GM21360 (cell line): ENCODE results near the gene BAIAP2.
A peak's percentile ranks its signal among the peaks of the same experiment; 100 is the strongest.

Source experiments
- ATAC-seq: cut with Tn5 transposase; IDR thresholded peaks from one replicate; pipeline ENCODE4 v1.9.1; 2021; ENCODE audit warnings: mild to moderate bottlenecking, moderate library complexity; ENCODE audit not compliant: unreplicated experiment

Gene BAIAP2

GRCh38 chr17:81034779-81035520 is at the start of gene BAIAP2:
BAIAP2 (plus strand) TSS chr17:81035151; CDS start chr17:81035255, 104 bp downstream.
- peak; percentile 50 for ATAC-seq

- no peak for ATAC-seq
Measured at GRCh38 chr17:80986046-80986445, 48.9 kb upstream of the BAIAP2 start.

- no peak for ATAC-seq
Measured at GRCh38 chr17:80986816-80987475, 48.0 kb upstream of the BAIAP2 start.

GRCh38 chr17:80987941-80988461 is 47.0 kb upstream of the BAIAP2 start:
- no peak for ATAC-seq

- no peak for ATAC-seq
Measured at GRCh38 chr17:80989586-80989913, 45.4 kb upstream of the BAIAP2 start.

- ATAC-seq: no peak
Measured at GRCh38 chr17:80990921-80991644, 43.9 kb upstream of the BAIAP2 start.

GRCh38 chr17:80991645-80992076 is 43.3 kb upstream of the BAIAP2 start, which contains the start of gene CHMP6:
CHMP6 (plus strand) TSS chr17:80991841; CDS start chr17:80991919, 78 bp downstream.
- ATAC-seq: peak; percentile 51

- peak; percentile 23 for ATAC-seq
Measured at GRCh38 chr17:80992077-80992947, 42.6 kb upstream of the BAIAP2 start.

GRCh38 chr17:80992948-80993624 is 41.9 kb upstream of the BAIAP2 start:
- ATAC-seq: no peak

GRCh38 chr17:80995131-80995530 is 39.8 kb upstream of the BAIAP2 start:
- ATAC-seq: no peak

- ATAC-seq: no peak
Measured at GRCh38 chr17:80996422-80997305, 38.3 kb upstream of the BAIAP2 start.

- no peak for ATAC-seq
Measured at GRCh38 chr17:80997424-80998117, 37.4 kb upstream of the BAIAP2 start.

GRCh38 chr17:80998118-80998747 is 36.7 kb upstream of the BAIAP2 start:
- no peak for ATAC-seq

- ATAC-seq: no peak
Measured at GRCh38 chr17:80998748-80999535, 36.0 kb upstream of the BAIAP2 start.

- ATAC-seq: no peak
Measured at GRCh38 chr17:80999536-81000333, 35.2 kb upstream of the BAIAP2 start.

GRCh38 chr17:81000334-81000630 is 34.7 kb upstream of the BAIAP2 start:
- no peak for ATAC-seq
